Keratinocyte (primary cell): ENCODE data around the gene ELP4. TPM values are rescaled to one million over a fixed set of nuclear protein-coding genes. Genes with fewer than 3 reads are reported as not detected.

ENCODE experiments used
- DNase-seq: peaks from one replicate; pipeline ENCODE4 v3.0.0-alpha.2; 2011; ENCODE audit warnings: low read depth, missing footprints, low spot score
- FAIRE-seq: peaks from 2 replicates; lab custom pipeline; 2011; peaks lifted over from hg19 to GRCh38; lab: Jason Lieb, UNC
- H2AFZ ChIP-seq: 2 replicates; pipeline ENCODE4 v1.6.0; 2012; ENCODE audit warnings: low read length, control low read depth, inconsistent platforms; ENCODE audit not compliant: control insufficient read depth
- H3K27ac ChIP-seq: 2 replicates; pipeline ENCODE4 v1.5.1; 2011; ENCODE audit warnings: low read length; ENCODE audit not compliant: control insufficient read depth, insufficient read depth
- H3K27me3 ChIP-seq: 3 replicates; pipeline ENCODE4 v1.6.0; 2011; ENCODE audit warnings: low read length; ENCODE audit not compliant: control insufficient read depth, insufficient read depth; ENCODE audit errors: extremely low read depth
- H3K36me3 ChIP-seq, 2 experiments: 2 replicates in 1 of 2; 3 replicates in 1 of 2; pipeline ENCODE4 v1.5.1; 2011; ENCODE audit warnings: low read length in 2 of 2, mild to moderate bottlenecking in 1 of 2; ENCODE audit not compliant: control insufficient read depth in 2 of 2, insufficient read depth in 2 of 2; ENCODE audit errors: extremely low read depth in 1 of 2
- H3K4me1 ChIP-seq: 3 replicates; pipeline ENCODE4 v1.5.1; 2011; ENCODE audit warnings: low read length; ENCODE audit not compliant: control insufficient read depth, insufficient read depth; ENCODE audit errors: extremely low read depth
- H3K4me2 ChIP-seq: 3 replicates; pipeline ENCODE4 v1.6.0; 2011; ENCODE audit warnings: low read depth, low read length; ENCODE audit not compliant: control insufficient read depth, insufficient read depth; ENCODE audit errors: extremely low read depth
- H3K4me3 ChIP-seq, 3 experiments: fragments of 200-600 bp in 1 of 3; sonication (generic) in 1 of 3; 2 replicates in 2 of 3; 3 replicates in 1 of 3; pipeline ENCODE4 v1.5.1; 2011 to 2016; ENCODE audit warnings: low read length in 3 of 3, mild to moderate bottlenecking in 3 of 3, control low read depth in 2 of 3, inconsistent platforms in 1 of 3, low read depth in 1 of 3, mixed read lengths in 1 of 3, mixed run types in 1 of 3, moderate library complexity in 1 of 3; ENCODE audit not compliant: control insufficient read depth in 2 of 3, insufficient read depth in 2 of 3; ENCODE audit errors: extremely low read depth in 1 of 3
- H3K79me2 ChIP-seq: 2 replicates; pipeline ENCODE4 v1.6.0; 2012; ENCODE audit warnings: low read length; ENCODE audit not compliant: control insufficient read depth, insufficient read depth
- H3K9ac ChIP-seq: 3 replicates; pipeline ENCODE4 v1.6.0; 2011; ENCODE audit warnings: low read length; ENCODE audit not compliant: control insufficient read depth, insufficient read depth; ENCODE audit errors: extremely low read depth
- H3K9me1 ChIP-seq: 3 replicates; pipeline ENCODE4 v1.6.0; 2011; ENCODE audit warnings: low read length; ENCODE audit not compliant: control insufficient read depth, insufficient read depth; ENCODE audit errors: extremely low read depth
- H3K9me3 ChIP-seq: 2 replicates; pipeline ENCODE4 v1.5.1; 2012; ENCODE audit warnings: low read depth, low read length; ENCODE audit not compliant: control insufficient read depth
- H4K20me1 ChIP-seq: 3 replicates; pipeline ENCODE4 v1.6.0; 2011; ENCODE audit warnings: low read length; ENCODE audit not compliant: control insufficient read depth, insufficient read depth; ENCODE audit errors: extremely low read depth
- CTCF ChIP-seq, 3 experiments: IDR thresholded peaks in 1 of 3; conservative IDR thresholded peaks in 1 of 3; optimal IDR thresholded peaks in 1 of 3; 2 replicates in 2 of 3; 3 replicates in 1 of 3; pipeline versions ENCODE3 to v1.5.1; 2011; ENCODE audit warnings: low read length in 3 of 3, mild to moderate bottlenecking in 3 of 3, moderate library complexity in 2 of 3, control low read depth in 1 of 3, inconsistent platforms in 1 of 3; ENCODE audit not compliant: insufficient read depth in 2 of 3; ENCODE audit errors: extremely low read depth in 1 of 3
- EZH2 ChIP-seq: IDR thresholded peaks from one replicate; pipeline ENCODE4 v1.6.1; 2012; ENCODE audit warnings: inconsistent platforms, mild to moderate bottlenecking, low read length, moderate library complexity
- dilution Hi-C: fragments of 300-500 bp; cut with MboI; formaldehyde crosslinking; loops from one replicate; pipeline ENCODE4 v1.7.0; 2020; ENCODE audit warnings: low sequenced_read_pairs; ENCODE audit not compliant: extremely low pct_ligation_motif_present
- polyA plus RNA-seq, 5 experiments: library from polyadenylated mRNA; depleted of rRNA in 3 of 5; stranded (reverse) in 3 of 5; stranded (forward) in 1 of 5; unstranded in 1 of 5; fragments of >200 nt; gene quantifications; 1 replicate in 1 of 5; 2 replicates in 3 of 5; 3 replicates in 1 of 5; pipeline versions ENCODE4 v1.2.1 to v1.2.3, GENCODE V29; 2011 to 2012; ENCODE audit warnings: missing spikeins in 2 of 5, low read depth in 1 of 5, low replicate concordance in 1 of 5

Gene ELP4
- polyA plus RNA-seq, 1 donor (not counting 4 experiments of a cell fraction or from before 2014, with no cell fraction given) = 29.6 TPM

GRCh38 chr11:31806186-31806927 lies 296.8 kb downstream of the ELP4 start:
- Histone ChIP-seq H3K27me3 (peaks cover 97% of the 10 kb centered on the region), H3K9ac (no peak overlapping the region), H3K36me3 (no peaks in the 10 kb centered on the region), H3K4me3 (no peak overlapping the region), H3K4me1 (peaks cover 8% of the 10 kb centered on the region), H2AFZ (no peak overlapping the region), H3K9me3 (no peaks in the 10 kb centered on the region), H4K20me1 (peaks cover 3% of the 10 kb centered on the region), H3K79me2 (no peaks in the 10 kb centered on the region), H3K9me1 (no peaks in the 10 kb centered on the region), H3K4me2 (no peak overlapping the region), H3K27ac (no peak overlapping the region)
- FAIRE-seq = no peak
- dilution Hi-C loops = no loop called here
- TF ChIP-seq CTCF (optimal IDR thresholded peaks at IDR 0.05 in 1 of 3, IDR thresholded peaks at IDR 0.05 in 1 of 3, conservative IDR thresholded peaks at IDR 0.05 in 1 of 3; ENCODE audit: extremely low read depth in 1 of 3, insufficient read depth in 2 of 3, low read length in 3 of 3) = no peak
- TF ChIP-seq EZH2 = peak; percentile 60
- DNase-seq = no peak

GRCh38 chr11:31806928-31807798 lies 297.6 kb downstream of the ELP4 start:
- H3K27me3 ChIP-seq = peaks cover 98% of the 10 kb centered on the region

More at GRCh38 chr11:31806928-31807798, 297.6 kb downstream of the ELP4 start:
- H3K79me2 ChIP-seq = no peaks in the 10 kb centered on the region
- no peak overlapping the region for H3K27ac ChIP-seq
- no peak overlapping the region for H3K4me3 ChIP-seq
- no peak overlapping the region for H3K9ac ChIP-seq
- H2AFZ ChIP-seq = no peak overlapping the region
- no peaks in the 10 kb centered on the region for H3K9me3 ChIP-seq
- dilution Hi-C loops = no loop called here
- peaks cover 10% of the 10 kb centered on the region for H3K4me1 ChIP-seq
- DNase-seq = no peak
- no peaks in the 10 kb centered on the region for H3K36me3 ChIP-seq
- peak; percentile 25 for TF ChIP-seq EZH2
- no peak for TF ChIP-seq CTCF (optimal IDR thresholded peaks at IDR 0.05 in 1 of 3, IDR thresholded peaks at IDR 0.05 in 1 of 3, conservative IDR thresholded peaks at IDR 0.05 in 1 of 3; ENCODE audit: extremely low read depth in 1 of 3, insufficient read depth in 2 of 3, low read length in 3 of 3)
- no peak for FAIRE-seq
- no peak overlapping the region for H3K4me2 ChIP-seq
- no peaks in the 10 kb centered on the region for H3K9me1 ChIP-seq
- peaks cover 3% of the 10 kb centered on the region for H4K20me1 ChIP-seq
